ENCODE data around the gene KLHL6. TPM values are rescaled to one million over a fixed set of nuclear protein-coding genes. Genes with fewer than 3 reads are reported as not detected.

Gene KLHL6
- total and polyA plus RNA-seq, 2 experiments from 2014 or later, result 0.17 TPM; not detected in 1

DNA sequence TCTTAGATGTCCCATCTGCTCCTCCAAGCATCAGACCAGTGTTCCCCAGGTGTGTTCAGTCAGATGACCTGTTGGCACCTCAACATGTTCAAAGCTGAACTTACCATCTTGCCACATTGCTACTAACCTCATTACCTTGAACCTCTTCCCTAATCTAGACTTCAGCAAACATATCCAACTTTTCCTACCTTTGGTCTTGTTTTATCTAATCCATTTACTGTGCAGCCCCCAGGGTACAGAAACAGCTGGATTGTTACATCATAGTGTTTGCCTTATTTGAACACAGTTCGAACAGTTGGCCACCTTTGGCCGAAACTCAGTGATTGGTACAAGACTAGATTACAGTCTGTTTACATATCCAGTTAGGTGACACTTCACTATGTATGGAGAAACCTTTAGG lies 91.0 kb downstream of the KLHL6 start:
- no peaks in the 10 kb centered on the region for H3K4me1 ChIP-seq (ENCODE audit: insufficient read depth)
- no peak overlapping the region for H2AFZ ChIP-seq
- no peaks in the 10 kb centered on the region for H3K9me2 ChIP-seq (replicated peaks; ENCODE audit: insufficient read depth)
- no peaks in the 10 kb centered on the region for H3K9me3 ChIP-seq (ENCODE audit: low read depth)
- H3K4me3 ChIP-seq, result no peak overlapping the region
- H3K36me3 ChIP-seq (replicated peaks; ENCODE audit: insufficient read depth, low read depth), result no peaks in the 10 kb centered on the region
- no peaks in the 10 kb centered on the region for H3K27me3 ChIP-seq
- peak; percentile 23 for DNase-seq (ENCODE audit: low spot score)
- H3K4me2 ChIP-seq, result no peak overlapping the region
- H4K20me1 ChIP-seq (ENCODE audit: insufficient read depth, poor library complexity, severe bottlenecking), result no peaks in the 10 kb centered on the region
- no peak overlapping the region for H3K27ac ChIP-seq
- H3K79me2 ChIP-seq, result no peaks in the 10 kb centered on the region
- TF ChIP-seq, protein P1, sequence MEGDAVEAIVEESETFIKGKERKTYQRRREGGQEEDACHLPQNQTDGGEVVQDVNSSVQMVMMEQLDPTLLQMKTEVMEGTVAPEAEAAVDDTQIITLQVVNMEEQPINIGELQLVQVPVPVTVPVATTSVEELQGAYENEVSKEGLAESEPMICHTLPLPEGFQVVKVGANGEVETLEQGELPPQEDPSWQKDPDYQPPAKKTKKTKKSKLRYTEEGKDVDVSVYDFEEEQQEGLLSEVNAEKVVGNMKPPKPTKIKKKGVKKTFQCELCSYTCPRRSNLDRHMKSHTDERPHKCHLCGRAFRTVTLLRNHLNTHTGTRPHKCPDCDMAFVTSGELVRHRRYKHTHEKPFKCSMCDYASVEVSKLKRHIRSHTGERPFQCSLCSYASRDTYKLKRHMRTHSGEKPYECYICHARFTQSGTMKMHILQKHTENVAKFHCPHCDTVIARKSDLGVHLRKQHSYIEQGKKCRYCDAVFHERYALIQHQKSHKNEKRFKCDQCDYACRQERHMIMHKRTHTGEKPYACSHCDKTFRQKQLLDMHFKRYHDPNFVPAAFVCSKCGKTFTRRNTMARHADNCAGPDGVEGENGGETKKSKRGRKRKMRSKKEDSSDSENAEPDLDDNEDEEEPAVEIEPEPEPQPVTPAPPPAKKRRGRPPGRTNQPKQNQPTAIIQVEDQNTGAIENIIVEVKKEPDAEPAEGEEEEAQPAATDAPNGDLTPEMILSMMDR (IDR thresholded peaks at IDR 0.05; ENCODE audit: poor library complexity), result no peak
- TF ChIP-seq EZH2phosphoT487 (IDR thresholded peaks at IDR 0.05; ENCODE audit: low read depth, severe bottlenecking, unreplicated experiment) (no peak), EZH2 (IDR thresholded peaks at IDR 0.05; ENCODE audit: borderline replicate concordance) (no peak)
- WGBS (ENCODE audit: low lambda C conversion rate, missing lambda C conversion rate), result 67% methylated on average over 2 of the region's 2 CpGs

DNA sequence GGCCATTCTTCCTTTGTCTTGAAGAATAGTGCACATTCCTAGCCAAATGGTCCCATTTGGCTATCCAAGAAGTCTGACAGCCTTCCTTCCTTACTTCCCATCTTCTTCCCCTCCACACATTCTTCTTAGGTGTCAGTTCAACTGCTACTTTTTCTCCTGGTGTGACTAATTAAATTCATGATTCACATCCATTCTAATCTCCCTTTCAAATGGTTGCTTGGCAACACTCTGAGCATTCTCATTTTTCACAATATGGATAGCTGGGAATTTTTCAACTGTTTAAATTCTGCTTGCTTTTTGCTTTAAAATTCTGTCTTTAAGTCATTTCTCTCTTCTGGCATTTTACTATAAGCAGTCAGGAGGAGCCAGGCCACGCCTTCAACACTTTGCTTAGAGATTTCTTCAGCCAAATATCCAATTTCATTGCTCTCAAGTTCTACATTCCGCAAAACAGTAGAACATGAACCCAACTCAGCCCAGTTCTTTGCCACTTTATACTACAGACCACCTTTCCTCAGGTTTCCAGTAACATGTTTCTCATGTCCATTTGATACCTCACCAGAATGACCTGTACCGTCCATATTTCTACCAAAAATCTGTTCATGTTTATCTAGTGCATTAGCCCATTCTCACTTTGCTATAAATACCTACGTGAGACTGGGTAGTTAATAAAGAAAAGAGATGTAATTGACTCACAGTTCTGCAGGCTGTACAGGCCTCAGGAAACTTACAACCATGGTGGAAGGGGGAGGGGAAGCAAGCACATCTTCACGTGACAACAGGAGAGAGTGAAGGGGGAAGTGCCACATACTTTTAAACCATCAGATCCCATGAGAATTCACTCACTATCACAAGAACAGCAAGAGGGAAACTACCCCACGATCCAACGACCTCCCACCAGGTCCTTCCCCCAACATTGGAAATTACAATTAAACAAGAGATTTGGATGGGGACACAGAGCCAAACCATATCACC lies 95.1 kb downstream of the KLHL6 start:
- Histone ChIP-seq H4K20me1 (ENCODE audit: insufficient read depth, poor library complexity, severe bottlenecking) (no peaks in the 10 kb centered on the region), H3K27me3 (no peaks in the 10 kb centered on the region), H3K36me3 (replicated peaks; ENCODE audit: insufficient read depth, low read depth) (no peaks in the 10 kb centered on the region), H2AFZ (no peak overlapping the region), H3K4me2 (no peak overlapping the region), H3K9me2 (replicated peaks; ENCODE audit: insufficient read depth) (no peaks in the 10 kb centered on the region), H3K4me1 (ENCODE audit: insufficient read depth) (no peaks in the 10 kb centered on the region), H3K9me3 (ENCODE audit: low read depth) (no peaks in the 10 kb centered on the region), H3K4me3 (no peak overlapping the region), H3K27ac (no peak overlapping the region), H3K79me2 (no peaks in the 10 kb centered on the region)
- TF ChIP-seq, protein P1 (IDR thresholded peaks at IDR 0.05; ENCODE audit: poor library complexity), result no peak
- no peak for TF ChIP-seq EZH2 (IDR thresholded peaks at IDR 0.05; ENCODE audit: borderline replicate concordance)
- TF ChIP-seq EZH2phosphoT487 (IDR thresholded peaks at IDR 0.05; ENCODE audit: low read depth, severe bottlenecking, unreplicated experiment), result no peak
- no peak for DNase-seq (ENCODE audit: low spot score)
- 82% methylated on average over 7 of the region's 7 CpGs for WGBS (ENCODE audit: low lambda C conversion rate, missing lambda C conversion rate)

DNA sequence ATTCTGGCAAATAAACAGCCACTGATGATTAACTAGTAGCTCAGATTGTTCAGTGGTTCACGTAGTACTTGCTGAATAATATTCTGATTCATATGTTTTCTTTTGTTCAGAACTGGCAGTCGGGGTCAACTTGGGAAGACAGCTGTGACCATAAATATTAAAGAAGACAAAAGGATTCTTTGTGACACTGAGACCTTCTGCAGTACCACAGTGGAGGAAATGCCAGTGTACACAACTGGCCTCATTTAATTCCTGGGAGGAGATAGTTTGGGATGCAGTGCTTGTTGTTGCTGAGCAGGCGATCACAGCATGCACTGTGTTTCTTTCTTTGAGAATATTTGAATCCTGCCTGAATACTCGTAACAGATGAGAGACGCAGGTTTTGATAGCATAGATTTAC lies 100.4 kb downstream of the KLHL6 start:
- no peak overlapping the region for H3K4me2 ChIP-seq
- H3K36me3 ChIP-seq (replicated peaks; ENCODE audit: insufficient read depth, low read depth), result no peaks in the 10 kb centered on the region
- H3K9me3 ChIP-seq (ENCODE audit: low read depth), result no peaks in the 10 kb centered on the region
- DNase-seq (ENCODE audit: low spot score), result no peak
- H3K4me1 ChIP-seq (ENCODE audit: insufficient read depth), result peaks cover 1% of the 10 kb centered on the region
- no peaks in the 10 kb centered on the region for H4K20me1 ChIP-seq (ENCODE audit: insufficient read depth, poor library complexity, severe bottlenecking)
- no peak overlapping the region for H2AFZ ChIP-seq
- WGBS (ENCODE audit: low lambda C conversion rate, missing lambda C conversion rate), result 87% methylated on average over 5 of the region's 5 CpGs
- H3K79me2 ChIP-seq, result peaks cover 14% of the 10 kb centered on the region
- no peaks in the 10 kb centered on the region for H3K27me3 ChIP-seq
- H3K4me3 ChIP-seq, result no peak overlapping the region
- H3K9me2 ChIP-seq (replicated peaks; ENCODE audit: insufficient read depth), result no peaks in the 10 kb centered on the region
- TF ChIP-seq EZH2phosphoT487 (IDR thresholded peaks at IDR 0.05; ENCODE audit: low read depth, severe bottlenecking, unreplicated experiment), result no peak
- no peak for TF ChIP-seq EZH2 (IDR thresholded peaks at IDR 0.05; ENCODE audit: borderline replicate concordance)
- TF ChIP-seq, protein P1 (IDR thresholded peaks at IDR 0.05; ENCODE audit: poor library complexity), result no peak
- H3K27ac ChIP-seq, result no peak overlapping the region
